ENCODE results near the gene ROBO2.

ROBO2 gene

GRCh38 chr3:77298417-77298816 is 258.5 kb downstream of the ROBO2 start:
- no peak for DNase-seq (ENCODE audit: extremely low read depth, low read depth)
- no peak for TF ChIP-seq CTCF (IDR thresholded peaks at IDR 0.05; ENCODE audit: low read depth, low read length)

- TF ChIP-seq CTCF (IDR thresholded peaks at IDR 0.05; ENCODE audit: low read depth, low read length), result no peak
- no peak for DNase-seq (ENCODE audit: extremely low read depth, low read depth)
These were observed 264.2 kb downstream of the ROBO2 start for GRCh38 chr3:77303955-77304699.

- DNase-seq (ENCODE audit: extremely low read depth, low read depth), result no peak
- TF ChIP-seq CTCF (IDR thresholded peaks at IDR 0.05; ENCODE audit: low read depth, low read length), result no peak
These were observed 264.8 kb downstream of the ROBO2 start for GRCh38 chr3:77304700-77305021.

GRCh38 chr3:77309460-77309859 is 269.6 kb downstream of the ROBO2 start:
- DNase-seq (ENCODE audit: extremely low read depth, low read depth), result no peak
- no peak for TF ChIP-seq CTCF (IDR thresholded peaks at IDR 0.05; ENCODE audit: low read depth, low read length)

GRCh38 chr3:77313843-77314242 is 273.9 kb downstream of the ROBO2 start:
- DNase-seq (ENCODE audit: extremely low read depth, low read depth), result no peak
- no peak for TF ChIP-seq CTCF (IDR thresholded peaks at IDR 0.05; ENCODE audit: low read depth, low read length)

GRCh38 chr3:77319711-77320110 is 279.8 kb downstream of the ROBO2 start:
- no peak for DNase-seq (ENCODE audit: extremely low read depth, low read depth)
- peak; percentile 27 for TF ChIP-seq CTCF (IDR thresholded peaks at IDR 0.05; ENCODE audit: low read depth, low read length)

- peak; percentile 57 for TF ChIP-seq CTCF (IDR thresholded peaks at IDR 0.05; ENCODE audit: low read depth, low read length)
- no peak for DNase-seq (ENCODE audit: extremely low read depth, low read depth)
These were observed 280.6 kb downstream of the ROBO2 start for GRCh38 chr3:77320514-77320913.

All from AG09319 (cell line).